ENCODE data around the gene PARP16.

Gene PARP16

DNA sequence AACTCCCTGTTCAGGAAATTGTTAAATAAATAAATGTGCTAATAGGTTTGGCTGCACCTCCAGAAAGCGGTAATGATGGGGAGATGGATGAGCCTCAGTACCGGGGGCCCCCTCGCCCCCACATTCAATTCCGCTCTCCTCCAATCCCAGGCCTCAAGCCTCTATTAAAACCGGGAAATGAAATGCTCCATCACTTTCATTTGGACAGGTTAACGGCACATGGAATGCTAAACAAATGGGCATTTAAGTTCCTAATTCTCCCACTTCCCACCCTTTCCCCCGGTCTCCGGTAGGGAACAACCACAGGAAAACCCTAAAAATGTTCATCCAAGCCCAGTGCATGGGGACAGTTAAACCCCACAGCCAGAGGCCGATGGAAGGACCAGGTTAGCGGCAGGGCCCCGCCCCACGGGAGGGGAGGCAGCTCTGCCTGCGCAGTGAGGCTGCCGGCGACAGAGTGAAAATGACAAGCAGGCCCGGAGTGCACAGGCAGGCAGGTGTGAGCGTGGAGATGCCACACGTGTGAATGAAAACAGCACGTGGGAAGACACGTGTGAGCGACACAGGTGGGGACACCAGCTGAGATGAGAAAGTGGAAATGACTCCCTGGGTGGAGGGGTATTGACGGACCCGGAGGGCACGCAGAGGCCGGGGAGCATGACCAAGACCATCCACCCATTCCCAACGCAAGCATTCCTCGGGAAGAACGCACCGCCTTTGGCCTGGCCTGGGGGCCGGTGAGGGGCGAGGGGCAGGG is 45.9 kb upstream of the PARP16 start:
- DNase-seq (ENCODE audit: low spot score) = no peak
- TF ChIP-seq, protein P1, sequence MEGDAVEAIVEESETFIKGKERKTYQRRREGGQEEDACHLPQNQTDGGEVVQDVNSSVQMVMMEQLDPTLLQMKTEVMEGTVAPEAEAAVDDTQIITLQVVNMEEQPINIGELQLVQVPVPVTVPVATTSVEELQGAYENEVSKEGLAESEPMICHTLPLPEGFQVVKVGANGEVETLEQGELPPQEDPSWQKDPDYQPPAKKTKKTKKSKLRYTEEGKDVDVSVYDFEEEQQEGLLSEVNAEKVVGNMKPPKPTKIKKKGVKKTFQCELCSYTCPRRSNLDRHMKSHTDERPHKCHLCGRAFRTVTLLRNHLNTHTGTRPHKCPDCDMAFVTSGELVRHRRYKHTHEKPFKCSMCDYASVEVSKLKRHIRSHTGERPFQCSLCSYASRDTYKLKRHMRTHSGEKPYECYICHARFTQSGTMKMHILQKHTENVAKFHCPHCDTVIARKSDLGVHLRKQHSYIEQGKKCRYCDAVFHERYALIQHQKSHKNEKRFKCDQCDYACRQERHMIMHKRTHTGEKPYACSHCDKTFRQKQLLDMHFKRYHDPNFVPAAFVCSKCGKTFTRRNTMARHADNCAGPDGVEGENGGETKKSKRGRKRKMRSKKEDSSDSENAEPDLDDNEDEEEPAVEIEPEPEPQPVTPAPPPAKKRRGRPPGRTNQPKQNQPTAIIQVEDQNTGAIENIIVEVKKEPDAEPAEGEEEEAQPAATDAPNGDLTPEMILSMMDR (IDR thresholded peaks at IDR 0.05; ENCODE audit: extremely low read depth, insufficient read depth, missing control alignments) = no peak
- in situ Hi-C loops (cut with MboI; ENCODE audit: low pct_unique_long_range_greater_than_20kb, low sequenced_read_pairs, unreplicated experiment) = no loop called here

DNA sequence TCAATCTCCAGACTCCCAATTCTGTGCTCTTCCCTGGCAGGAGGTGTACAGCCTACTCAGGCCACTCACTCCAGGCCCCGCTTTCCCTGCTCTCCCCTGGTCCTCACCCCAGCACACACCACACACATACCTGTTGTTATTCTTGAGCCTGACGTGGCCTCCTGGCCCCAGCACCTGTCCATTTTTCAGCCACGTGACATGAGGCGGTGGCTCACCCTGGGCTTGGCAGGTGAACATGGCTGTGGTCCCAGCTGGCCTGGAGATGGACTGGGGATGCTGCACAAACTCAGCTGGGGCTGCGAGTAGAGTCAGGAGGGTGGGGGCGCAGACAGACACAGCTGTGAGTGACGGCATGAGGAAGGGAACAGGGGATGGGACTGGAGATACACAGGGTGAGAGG is 45.1 kb upstream of the PARP16 start:
- TF ChIP-seq, protein P1 (IDR thresholded peaks at IDR 0.05; ENCODE audit: extremely low read depth, insufficient read depth, missing control alignments) = no peak
- no peak for DNase-seq (ENCODE audit: low spot score)
- in situ Hi-C loops (cut with MboI; ENCODE audit: low pct_unique_long_range_greater_than_20kb, low sequenced_read_pairs, unreplicated experiment) = no loop called here

DNA sequence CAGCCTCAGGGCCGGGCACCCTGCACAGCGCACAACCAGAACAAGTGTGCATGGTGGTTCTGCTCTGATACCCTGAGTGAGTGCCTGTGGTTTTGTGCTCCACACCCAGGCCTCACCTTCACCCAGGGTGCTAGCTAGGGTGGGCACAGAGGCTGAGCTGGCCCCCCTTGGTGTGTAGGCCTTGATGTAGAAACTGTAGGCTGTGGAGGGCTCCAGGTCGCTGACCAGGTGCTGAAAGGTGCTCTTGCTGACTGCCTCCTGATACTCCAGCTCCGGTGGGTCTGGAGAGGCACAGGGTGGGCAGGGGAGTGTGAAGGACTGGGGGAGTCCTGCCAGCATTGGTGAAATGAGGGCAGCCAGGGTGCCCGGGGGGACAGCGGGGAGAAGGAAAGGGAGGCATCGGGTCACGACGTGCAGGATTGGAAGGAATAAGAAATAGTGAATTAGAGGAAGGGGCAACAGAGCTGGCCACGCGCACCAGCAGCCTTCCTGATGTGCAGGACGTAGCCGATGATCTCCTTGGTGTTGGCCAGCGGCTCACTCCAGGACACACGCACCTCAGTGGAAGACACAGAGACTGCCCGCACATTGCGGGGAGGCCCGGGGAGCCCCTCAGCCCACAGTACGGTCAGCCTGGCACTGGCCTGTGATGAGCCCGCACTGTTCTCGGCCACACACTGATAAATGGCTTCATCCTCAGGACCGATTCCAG is 44.4 kb upstream of the PARP16 start:
- TF ChIP-seq, protein P1 (IDR thresholded peaks at IDR 0.05; ENCODE audit: extremely low read depth, insufficient read depth, missing control alignments) = no peak
- DNase-seq (ENCODE audit: low spot score) = no peak
- in situ Hi-C loops (cut with MboI; ENCODE audit: low pct_unique_long_range_greater_than_20kb, low sequenced_read_pairs, unreplicated experiment) = no loop called here

DNA sequence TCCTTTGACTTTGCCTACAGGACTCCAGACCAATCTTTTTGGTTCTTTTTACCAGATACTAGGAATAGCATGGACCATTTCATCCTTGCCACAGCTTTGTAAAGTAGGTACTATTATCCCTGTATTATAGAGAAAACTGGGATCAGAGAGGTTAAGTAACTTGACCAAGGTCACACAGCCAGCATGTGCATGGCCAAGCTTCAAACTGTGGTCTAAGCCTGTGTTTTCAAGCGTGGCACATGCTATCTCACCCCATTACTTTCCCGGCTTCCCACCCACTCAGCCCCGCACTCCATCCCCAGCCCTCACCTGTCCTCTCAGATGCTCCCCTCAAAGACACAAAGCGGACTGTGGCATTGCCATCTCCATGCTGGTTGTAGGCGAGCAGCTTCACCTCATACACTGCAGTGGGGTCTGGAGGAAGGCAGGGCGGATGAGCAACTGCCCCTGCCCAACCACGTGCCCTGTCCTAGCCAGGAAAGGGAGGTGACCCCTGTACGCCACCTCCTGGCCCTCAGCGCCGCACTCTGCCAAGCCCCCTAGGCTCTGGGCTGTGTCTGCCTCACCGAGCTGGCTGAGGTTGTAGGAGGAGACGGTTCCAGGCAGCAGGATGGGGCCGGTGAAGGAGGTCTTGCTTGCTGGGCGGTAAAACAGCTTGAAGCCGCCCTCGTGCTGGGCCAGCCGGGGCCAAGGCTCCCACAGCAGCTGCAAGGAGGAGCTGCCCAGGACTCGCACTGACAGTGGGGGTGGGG is 43.5 kb upstream of the PARP16 start:
- DNase-seq (ENCODE audit: low spot score) = no peak
- TF ChIP-seq, protein P1 (IDR thresholded peaks at IDR 0.05; ENCODE audit: extremely low read depth, insufficient read depth, missing control alignments) = no peak
- in situ Hi-C loops (cut with MboI; ENCODE audit: low pct_unique_long_range_greater_than_20kb, low sequenced_read_pairs, unreplicated experiment) = no loop called here

DNA sequence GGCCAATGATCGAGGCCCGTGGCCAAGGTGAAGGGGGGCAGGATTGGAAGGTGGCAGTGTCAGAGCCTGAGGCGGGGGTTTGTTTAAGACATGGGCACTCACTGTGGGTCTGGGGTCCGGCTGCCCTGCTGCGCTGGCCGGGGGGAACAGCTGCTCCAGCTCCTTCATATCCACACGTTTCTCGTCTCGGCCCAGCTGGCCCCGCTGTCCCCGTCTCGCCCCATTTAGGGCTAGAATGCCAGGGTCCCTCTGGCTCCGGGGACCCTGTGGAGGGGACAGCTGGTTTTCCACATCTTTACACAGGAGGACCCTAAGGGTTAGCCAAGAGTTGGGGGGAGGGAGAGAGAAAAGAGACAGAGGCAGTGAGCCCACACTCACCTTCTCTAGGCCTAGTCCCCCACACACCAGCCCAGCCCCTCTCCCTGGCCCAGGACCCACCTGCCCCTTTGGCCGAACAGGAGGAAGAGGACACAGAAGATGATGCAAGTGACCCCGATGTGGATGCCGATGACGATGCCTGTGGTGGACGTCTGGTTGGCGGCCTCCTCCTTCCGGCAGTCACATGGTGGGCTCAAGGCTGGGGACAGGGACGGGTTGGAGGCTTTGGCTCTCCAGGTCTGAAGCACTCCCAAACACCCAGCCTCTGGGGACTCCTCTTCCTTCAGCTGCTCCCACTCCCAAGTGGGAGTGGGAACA is 42.8 kb upstream of the PARP16 start:
- in situ Hi-C loops (cut with MboI; ENCODE audit: low pct_unique_long_range_greater_than_20kb, low sequenced_read_pairs, unreplicated experiment) = no loop called here
- TF ChIP-seq, protein P1 (IDR thresholded peaks at IDR 0.05; ENCODE audit: extremely low read depth, insufficient read depth, missing control alignments) = no peak
- no peak for DNase-seq (ENCODE audit: low spot score)
